CD1c-positive myeloid dendritic cell (primary cell): ENCODE data around the gene PLA2R1.
"Not testable (repeated sequence)": the region's sequence is repeated elsewhere in the genome, so short reads cannot be mapped to it uniquely, and the experiment has no call there.

Source experiments
- DNase-seq: peaks from one replicate; pipeline ENCODE4 v3.0.0-alpha.2; 2016; ENCODE audit errors: extremely low spot score

PLA2R1 gene

DNA sequence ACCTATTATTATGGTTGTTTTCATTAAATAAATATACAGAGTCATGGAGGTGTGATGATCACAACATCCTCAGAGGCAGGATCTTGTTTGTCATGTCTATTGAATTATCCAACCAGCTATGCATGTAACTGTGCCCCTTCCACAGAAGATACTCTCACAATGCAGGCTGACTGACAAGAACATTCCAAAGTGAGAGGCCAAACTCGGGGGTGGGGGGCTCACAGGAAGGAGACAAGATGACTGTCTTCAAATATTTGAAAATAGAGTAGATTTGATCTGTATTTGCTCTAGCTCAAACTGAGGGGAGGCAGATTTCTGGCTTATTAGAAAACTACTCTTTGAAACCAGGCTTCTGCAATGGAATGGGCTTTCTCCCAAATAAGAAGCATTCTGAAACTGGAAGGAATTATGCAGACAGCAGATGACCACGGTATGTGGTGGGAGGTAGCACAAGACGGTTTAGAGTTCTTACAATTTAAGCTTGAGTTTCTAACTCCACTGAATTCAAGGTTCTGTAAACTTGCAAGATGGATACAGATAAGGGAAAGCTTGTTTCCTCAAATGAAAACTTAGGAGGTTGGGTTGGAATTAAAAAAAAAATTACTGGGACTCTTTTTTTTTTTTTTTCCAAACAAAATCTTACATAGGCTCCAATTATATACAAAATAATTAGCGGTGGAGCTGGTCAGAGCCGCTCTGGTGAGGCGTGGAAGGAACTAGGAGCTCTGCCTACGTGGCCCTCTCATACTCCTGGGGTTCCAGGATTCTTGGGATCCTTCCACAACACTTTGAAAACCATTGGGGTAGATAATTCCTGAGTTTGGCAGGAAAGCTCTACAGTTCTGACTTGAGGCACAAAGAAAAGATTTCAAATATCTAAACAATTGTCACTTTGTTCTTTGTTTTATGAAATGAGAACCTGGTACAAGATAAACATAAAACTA is 79.3 kb downstream of the PLA2R1 start:
- no peak for DNase-seq

DNA sequence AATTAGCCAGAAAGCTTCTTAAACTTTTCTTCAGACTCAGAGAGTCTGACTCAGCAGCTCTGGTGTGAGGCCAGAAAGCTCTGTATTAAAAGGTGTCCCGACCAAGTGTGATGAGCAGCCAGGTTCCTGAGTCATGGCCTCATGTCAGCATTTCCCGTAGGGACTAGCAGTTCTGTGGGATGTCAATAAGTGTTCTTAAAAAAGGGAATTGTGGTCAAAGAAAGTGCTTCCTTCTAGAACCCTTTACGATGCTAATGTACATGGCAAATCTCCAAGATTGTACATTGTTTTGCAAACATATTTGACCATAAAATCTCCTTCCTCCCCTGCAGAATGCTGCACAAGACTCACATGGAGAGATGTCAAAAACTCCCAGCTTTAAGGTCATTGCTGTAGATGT is 80.1 kb downstream of the PLA2R1 start:
- peak; percentile 10 for DNase-seq

DNA sequence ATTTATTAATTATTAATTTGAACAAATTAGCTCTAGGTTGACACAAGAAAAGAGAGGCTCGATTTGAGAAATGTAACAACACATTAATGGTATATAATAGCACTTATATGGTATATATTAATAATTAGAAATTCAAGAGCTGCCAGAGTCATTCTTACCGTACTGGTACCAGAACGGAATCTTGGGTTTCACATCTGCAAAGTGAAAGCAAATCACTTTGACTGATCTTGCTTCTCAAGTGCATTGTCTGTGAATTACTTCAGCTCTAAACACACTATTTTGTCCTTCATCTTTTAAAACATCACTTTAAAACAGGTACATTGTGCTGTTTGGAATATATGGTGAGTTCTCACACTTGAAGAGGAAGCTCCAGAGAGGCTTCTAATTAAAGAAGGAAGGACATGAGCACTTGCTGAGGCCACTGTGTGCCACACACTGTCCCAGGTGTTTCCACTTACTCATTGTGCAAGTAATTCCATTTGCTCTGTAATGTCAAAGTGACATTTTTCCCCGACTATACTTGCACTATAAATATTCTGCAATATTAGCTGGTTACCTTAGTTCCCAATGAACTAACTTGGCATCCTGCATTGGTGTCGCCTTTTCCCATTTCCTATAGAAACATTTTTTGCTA is 85.8 kb downstream of the PLA2R1 start:
- DNase-seq = no peak

DNA sequence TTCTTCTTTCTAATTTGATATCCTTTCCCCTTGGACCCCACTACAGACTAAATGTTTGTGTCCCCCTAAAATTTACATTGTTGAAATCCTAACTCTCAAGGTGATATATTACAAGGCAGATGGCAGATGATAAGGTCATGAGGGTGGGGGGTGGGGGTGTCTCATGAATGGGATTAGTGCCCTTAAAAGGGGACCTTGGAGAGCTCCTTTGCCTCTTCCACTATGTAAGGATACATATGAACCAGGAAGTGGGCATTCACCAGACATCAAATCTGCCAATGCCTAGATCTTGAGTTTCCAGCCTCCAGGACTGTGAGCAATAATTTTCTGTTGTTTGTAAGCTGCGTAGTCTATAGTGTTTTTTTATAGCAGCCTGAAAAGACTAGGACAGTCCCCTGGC is 89.1 kb downstream of the PLA2R1 start:
- no peak for DNase-seq

DNA sequence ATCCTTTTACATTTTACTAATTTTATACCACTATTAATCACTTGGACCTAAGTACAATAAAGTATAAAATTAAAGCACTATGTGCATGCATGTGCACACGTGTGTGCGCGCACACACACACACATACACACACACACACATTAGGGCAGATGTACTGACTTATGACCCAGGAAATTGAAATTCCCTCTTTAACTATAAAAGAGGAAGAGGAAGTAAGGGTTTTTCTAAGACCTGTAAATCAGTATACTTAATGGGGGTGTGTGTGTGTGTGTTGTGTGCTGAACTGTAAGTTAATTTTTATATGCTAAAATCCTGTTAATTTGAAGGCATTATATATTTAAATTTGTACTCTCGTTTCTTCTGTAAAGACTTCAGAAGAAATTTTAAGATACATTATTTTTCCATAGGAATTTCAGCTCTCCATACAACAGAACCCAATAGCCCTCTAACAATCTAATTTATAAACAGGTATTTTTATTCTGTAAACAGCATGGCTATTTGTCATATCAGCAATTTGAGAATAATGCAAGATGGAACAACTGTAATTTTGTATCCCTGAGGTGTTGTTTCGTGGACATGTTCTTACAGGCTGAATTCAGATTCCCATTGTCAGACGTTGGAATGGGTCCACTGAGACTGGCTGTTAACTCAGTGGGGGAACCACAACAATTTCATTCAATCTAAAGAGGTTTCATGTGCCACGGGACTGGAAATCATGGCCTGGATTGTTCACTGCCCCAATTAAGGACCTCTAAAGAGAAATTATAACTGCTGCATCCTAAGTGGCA is 90.9 kb downstream of the PLA2R1 start:
- DNase-seq = peak; percentile 31

DNA sequence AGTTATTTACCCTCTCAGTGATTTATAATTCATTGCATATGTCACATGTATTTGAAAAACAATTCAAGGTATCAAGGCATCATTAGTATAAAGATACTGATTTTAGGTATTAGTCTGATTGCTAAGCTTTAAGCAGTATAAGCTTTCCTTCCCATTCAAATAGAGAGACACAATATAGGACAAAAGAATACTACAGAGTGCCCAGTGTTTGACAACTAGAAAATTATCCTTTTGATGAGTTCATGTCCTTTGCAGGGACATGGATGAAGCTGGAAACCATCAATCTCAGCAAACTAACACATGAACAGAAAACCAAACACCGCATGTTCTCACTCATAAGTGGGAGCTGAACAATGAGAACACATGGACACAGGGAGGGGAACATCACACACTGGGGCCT is 91.9 kb downstream of the PLA2R1 start:
- not testable (repeated sequence) for DNase-seq

DNA sequence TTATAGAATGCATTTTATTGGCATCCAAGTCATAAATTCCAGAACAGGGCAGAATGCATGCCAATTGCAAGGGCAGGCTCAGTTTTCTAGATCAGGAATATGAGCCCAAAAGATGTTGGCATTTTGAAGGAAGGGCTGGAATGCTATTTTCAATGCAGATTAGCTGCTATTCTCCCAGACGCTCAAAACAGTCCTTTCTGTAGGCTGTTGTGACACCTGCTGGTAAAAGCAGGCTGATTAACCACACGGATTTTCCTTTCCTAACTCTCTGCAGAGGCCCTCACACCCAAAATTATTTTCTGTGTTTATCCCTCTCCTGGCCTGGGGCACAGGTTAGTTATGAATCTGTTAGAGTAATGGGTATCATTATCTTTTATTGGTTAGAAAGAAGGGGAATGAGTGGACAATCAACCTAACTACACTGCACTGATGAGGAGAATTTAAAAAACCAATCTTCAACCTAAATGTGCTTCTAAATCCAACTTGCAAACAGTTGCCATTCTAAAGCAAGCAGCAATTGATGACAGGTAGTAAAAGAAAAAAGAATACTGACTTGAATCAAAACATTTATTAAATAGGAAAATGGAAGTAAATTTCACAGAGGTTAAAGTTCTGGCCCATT is 94.0 kb downstream of the PLA2R1 start:
- DNase-seq = peak; percentile 33

DNA sequence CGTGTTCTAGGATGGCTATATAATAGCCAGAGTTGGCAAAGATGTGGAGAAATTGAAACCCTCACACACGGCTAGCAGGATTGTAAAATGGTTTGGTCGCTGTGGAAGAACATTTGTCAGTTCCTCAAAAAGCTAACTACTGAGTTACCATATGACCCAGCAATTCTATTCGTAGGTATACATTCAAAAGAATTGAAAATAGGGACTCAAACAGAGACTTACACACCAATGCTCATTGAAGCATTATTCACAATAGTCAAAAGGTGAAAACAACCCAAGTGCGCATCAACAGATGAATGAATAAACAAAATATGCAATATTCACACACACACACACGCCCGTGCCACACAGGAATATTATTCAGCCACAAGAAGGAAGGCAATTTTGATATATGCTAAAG is 98.7 kb downstream of the PLA2R1 start:
- DNase-seq = no peak

DNA sequence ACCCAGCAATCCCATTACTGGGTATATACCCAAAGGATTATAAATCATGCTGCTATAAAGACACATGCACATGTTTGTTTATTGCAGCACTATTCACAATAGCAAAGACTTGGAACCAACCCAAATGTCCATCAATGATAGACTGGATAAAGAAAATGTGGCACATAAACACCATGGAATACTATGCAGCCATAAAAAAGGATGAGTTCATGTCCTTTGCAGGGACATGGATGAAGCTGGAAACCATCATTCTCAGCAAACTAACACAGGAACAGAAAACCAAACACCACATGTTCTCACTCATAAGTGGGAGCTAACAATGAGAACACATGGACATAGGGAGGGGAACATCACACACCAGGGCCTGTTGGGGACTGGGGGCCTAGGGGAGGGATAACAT is 99.9 kb downstream of the PLA2R1 start:
- DNase-seq = not testable (repeated sequence)

DNA sequence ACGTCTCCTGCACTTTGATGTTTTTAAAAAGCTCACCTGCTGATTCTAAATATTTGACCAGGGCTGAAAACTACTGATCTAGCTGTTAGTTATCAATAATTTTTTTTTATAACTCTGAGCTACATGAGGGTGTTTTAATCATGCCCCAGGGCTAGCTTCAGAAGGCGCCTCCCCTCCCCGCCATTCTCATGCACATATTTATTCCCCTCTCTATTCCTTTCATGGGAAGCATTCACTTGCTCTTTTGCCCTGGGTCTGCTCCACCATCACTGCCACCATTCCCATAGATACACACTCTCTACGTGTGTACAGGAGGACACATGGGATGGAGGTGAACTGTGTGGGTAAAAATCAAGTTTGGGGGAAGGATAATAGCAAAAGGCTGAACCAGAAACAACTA is 101.0 kb downstream of the PLA2R1 start:
- DNase-seq = no peak

DNA sequence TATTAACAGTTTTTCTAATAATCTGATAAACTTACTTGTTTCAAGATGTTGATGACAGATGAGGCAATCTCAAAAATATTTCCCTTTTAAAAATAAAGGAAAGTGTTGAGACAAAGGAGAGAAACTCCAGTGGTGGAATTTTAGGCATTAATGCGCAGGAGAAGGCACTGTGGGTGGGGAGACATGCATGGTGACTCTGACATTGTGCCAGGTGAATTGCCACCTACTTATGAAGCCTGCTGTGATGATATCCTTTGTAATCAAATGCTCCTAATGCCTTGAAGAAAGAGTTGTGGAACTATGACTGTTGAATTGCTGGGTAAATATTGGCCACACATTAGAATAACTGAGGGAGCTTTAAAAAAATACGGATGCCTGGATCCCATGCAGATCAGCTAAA is 101.4 kb downstream of the PLA2R1 start:
- DNase-seq = no peak

DNA sequence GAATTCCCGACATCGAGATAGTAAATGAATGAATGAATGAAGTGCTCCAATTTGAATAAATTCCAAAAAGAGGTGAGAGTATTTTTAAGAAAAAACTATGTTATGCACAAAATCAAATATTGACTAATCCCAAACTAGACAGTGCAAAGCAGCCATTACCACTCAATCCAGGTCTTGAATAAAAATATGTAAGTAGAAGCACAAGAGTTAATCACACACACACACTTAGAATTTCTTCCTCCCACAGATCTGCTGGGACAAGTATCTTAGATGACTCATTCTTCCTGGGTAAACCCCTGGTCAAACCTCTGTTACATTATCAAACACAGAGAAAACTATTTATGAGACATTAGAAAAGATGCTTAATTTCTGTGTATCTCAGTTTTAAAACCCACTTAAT is 102.0 kb downstream of the PLA2R1 start:
- peak; percentile 56 for DNase-seq

DNA sequence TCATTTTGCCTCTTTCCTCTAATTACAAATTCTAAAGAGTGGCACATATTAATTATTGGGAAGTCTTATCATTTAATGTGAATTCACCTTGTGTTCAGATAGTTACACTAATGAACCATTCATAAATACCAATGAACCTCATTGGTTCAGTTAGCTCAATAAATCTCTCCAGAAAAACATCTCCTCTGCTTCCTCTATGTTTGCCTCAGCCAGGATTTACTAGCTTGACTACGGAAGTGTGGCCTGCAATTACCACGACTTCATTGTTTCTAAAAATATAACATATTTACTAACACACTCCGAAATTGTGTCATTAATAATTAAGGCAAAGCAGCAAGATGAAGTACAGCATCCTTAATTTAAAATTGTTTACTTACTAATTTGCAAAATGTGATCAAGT is 103.3 kb downstream of the PLA2R1 start:
- peak; percentile 7 for DNase-seq

DNA sequence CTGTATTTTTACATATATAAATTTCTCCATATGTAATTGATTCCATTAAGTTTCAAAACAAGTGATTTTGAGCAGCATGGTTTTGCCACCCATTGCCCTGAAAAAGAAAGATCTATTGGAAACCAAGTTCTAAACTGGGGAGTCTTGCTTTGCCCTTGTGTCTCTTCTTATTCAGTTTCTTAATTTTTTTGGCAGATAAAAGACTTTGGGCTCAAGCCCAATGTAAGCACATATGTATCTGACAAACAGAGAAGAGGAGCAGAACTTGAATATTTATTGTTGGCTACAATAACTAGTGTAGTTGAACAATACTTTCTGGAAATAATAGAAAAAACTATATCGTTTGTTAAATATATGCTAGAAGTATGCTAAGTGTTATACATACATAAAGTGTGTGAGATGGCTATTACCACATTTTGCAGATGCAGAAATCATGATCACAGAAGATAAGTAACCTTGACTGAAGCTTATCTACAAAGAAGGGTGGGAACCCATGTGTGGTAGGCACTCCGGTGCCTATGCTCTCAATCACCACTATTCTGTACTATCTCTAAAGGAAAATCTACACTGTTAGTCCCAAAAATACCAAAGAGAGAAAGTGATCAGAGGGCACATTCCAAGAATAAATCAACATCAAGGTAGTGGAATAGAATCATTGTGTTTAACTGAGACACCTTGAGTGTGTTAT is 109.1 kb downstream of the PLA2R1 start:
- DNase-seq = no peak

DNA sequence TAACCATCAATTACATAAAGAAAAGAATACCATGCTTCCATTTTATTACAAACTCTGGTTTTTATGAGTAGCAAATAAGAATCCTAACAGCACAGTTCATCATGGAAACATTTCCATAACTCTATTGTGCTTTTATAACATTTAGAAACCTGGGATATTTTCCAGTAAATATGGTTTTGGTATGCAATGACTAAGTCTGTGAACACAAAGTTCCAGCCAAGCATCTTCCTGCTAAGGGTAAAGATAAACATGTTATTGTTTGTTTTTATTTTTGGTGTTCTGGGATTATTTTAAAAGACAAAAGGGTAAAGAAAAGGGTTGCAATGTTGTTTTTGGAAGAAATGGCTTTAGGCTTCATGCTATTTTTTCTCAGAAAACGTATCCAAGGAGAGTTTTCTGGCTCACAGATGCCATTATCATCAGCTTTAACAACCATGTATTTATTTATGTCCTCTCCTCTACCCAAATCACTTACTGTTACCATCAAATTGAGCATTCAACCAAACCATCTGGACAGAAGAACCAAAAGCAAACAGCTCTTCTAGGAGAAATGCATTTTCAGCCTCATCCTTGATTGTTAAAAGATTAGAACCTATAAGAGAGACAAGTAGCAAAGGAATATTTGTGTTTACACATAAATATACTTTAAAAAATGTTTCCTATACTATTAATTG is 116.0 kb downstream of the PLA2R1 start:
- DNase-seq = no peak

DNA sequence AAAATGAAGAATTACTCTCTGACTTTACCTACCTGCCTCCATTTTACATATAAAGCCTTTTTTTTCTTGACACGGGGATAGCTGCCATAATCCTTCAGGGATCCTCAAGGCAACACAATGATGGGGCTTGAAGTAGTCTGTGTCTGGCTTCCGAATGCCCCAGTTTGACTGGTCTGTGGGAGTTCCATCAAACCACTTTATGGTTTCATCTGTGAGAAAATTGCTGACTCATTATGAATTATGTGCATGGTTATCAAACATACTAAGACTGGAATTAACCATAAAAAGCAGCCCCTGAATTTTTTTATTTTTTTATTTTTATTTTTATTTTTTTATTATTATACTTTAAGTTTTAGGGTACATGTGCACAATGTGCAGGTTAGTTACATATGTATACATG is 117.5 kb downstream of the PLA2R1 start:
- no peak for DNase-seq

DNA sequence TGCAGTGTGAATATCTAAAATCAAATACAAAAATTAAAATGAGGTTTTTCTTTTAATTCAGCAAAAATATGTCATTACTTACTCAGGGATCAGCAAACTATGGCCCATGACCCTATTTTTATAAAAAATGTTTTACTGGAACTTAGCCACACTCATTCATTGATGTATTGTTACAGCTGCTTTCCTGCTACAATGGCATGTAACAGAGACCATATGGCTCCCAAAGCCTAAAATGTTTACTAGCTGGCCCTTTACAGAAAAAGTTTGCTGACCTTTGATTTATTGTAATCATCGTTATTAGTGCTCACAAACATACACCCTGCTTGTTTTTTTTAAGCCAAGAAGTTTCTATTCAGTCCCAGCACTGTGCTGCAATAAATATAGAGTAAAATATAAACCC is 120.3 kb downstream of the PLA2R1 start:
- DNase-seq = no peak

DNA sequence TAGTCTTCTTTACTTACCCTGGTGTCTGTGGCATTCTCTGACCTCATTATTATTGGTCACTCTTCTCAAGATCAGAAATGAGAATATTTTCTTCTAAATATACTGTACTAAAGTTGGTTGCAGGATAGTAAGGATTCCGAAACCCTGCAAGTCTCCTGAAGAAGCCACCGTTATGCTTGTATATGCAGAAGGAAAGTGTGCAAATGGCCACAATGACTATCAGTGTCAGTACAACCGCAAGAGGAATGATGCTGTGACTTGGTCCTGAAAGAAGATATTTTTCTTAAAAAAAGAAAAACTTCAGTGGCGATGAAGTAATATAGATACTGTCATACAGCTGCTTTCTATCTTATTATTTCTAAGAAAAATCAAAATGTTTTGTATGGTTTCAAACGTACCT is 120.7 kb downstream of the PLA2R1 start:
- no peak for DNase-seq

DNA sequence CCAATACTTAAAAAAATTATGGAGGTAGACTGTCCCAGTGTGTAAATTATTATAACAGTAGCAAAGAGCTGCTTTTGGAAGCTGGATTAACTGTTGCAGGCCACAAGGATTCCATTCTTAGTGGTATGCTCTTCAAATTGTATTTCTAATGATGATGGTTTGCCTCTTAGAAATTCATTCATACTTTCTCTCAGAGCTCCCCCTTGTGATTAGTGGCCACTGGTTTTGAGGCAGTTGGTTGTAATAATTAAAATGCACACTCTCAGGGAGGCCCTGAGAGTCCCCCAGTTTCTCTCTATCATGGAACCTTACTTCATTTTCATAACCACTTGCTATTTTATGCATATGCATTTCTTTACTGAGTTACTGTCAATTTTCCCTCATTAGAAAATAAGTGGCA is 122.5 kb downstream of the PLA2R1 start:
- DNase-seq = no peak

DNA sequence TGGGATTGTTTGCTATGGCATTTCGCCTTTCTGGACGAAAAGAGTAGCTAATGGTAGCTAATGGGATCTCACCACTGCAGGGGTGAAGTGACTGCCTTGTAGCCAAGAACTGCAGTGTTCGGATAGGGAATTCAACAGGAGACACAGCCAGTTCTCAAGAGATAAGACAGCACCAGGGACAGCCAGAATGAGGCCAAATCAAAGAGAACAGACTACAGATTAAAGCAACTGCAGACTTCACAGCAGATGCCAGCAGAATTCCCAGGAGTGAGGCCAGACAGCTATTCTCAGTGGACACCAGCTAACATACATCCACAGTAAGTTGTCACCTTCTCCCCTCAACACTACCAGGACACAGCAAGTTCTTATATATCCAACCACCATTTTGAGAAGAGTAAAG is 124.0 kb downstream of the PLA2R1 start:
- DNase-seq = no peak

DNA sequence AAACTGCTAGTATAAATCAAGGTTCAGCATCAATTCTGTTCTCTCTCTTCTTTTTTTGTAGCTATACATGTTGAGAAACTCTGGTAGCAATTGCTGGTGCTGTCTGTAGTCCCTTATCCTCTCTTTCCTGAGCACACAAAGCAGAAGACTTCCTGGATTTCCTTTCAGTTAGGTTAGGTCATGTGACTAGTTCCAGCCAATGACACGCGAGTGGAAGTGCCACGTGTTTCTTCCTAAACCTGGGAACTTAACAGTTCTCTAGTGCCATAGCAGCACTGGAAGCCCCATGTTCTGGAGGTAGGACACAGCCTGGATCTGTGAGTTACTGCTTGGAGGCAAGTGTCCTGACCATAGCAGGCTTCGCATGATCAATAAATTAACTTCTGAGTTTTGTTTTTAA is 125.9 kb downstream of the PLA2R1 start:
- DNase-seq = no peak
